GM19043 (cell line): ENCODE results near the gene MDM2.

ENCODE experiments used
- ATAC-seq: cut with Tn5 transposase; IDR thresholded peaks from one replicate; pipeline ENCODE4 v1.9.1; 2021; ENCODE audit warnings: low read depth; ENCODE audit not compliant: unreplicated experiment

MDM2 gene

GRCh38 chr12:68807576-68808387 is at the start of gene MDM2:
TSS of gene MDM2 (plus strand) at chr12:68808177. CDS start at chr12:68808478, 301 bp downstream.
- peak; percentile 64 for ATAC-seq

DNA sequence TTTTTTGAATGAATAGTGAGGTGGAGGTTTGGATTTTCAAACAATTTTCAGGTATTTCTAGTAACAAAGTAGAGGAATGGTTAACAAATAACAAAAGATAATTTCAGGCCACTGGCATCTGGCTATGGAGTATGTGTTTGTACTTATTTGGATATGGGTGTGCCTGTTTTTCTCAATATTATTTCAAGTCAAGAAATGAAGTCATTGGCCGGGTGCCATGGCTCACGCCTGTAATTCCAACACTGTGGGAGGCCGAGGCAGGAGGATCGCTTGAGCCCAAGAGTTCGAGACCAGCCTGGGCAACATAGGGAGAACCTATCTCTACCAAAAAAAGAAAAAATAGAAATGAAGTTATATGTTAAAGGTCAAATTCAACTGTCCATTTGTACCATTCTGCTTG is 48.1 kb upstream of the MDM2 start:
- ATAC-seq: no peak

- no peak for ATAC-seq
These were observed 47.1 kb upstream of the MDM2 start for GRCh38 chr12:68760806-68761441.

DNA sequence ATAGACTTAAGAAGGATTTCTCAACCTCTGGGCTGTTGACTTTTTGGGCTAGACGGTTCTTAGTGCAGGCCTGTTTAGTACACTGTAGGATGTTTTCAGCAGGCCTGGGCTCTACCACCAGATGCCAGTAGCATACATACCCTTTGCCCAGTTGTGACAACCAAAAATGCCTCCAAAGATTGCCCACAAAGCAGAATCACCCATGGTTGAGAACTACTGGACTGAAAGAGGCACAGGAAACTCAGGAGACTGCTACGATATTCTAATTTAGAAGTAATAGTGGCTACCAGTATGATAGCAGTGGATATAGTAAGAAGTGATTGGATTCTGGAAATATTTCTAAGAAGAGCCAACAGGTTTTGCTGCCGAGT is 46.5 kb upstream of the MDM2 start:
- ATAC-seq: no peak

GRCh38 chr12:68761901-68762630 is 45.9 kb upstream of the MDM2 start:
- ATAC-seq: no peak

DNA sequence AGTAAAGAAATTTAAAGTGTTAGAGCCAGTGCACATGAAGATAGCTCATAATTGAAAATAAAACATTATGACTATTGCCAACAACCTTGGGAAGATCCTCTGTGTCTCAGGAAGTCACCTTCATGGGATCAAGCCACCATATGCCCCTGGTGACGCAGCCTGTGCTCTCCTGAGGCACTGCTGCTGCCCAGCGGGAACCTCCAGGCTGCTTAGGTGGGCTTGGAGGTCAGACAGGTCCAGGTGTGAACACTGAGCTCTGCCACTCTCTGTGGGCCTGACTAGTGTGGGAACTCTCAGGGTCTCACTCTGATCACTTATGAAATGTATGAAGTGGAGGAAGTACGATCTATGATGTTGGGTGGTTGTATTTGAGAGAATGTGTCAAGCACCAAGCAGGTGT is 45.3 kb upstream of the MDM2 start:
- no peak for ATAC-seq

DNA sequence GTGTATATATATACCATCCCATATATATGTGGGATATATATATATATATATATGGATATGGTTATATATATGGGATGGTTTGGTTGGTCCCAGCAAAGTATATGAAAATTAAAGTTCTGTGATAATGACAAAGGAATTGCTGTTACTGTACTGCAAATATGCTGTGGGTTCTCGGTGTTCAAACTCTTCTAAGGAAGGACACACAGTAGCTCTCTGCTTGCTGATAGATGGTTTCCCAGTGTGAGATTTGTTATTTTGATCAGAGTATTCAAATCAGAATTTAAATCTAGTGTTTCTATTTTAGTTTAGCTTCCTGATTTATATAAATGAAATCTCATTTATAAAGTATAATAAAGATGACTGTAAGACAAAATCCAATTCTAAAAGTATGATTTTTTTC is 42.3 kb upstream of the MDM2 start:
- no peak for ATAC-seq

DNA sequence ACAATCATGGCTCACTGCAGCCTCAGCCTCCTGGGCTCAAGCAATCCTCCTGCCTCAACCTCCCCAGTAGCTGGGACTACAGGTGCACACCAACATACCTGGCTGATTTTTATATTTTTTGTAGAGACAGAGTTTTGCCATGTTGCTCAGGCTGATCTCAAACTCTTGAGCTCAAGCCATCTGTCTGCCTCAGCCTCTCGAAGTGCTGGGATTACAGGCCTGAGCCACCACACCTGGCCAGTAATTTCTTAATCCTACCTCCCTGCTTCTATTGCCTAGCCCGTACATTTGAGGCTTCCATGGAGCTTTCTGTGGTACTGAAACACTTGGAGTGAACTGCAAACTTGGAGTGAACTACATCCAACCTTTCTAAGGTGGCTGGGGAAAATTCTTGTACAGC is 41.3 kb upstream of the MDM2 start:
- ATAC-seq: no peak

- ATAC-seq: no peak
These were observed 40.8 kb upstream of the MDM2 start for GRCh38 chr12:68767191-68767590.

- ATAC-seq: no peak
These were observed 39.5 kb upstream of the MDM2 start for GRCh38 chr12:68768431-68768939.

GRCh38 chr12:68769941-68770340 is 38.0 kb upstream of the MDM2 start:
- ATAC-seq: no peak

GRCh38 chr12:68771223-68771925 is 36.6 kb upstream of the MDM2 start:
- no peak for ATAC-seq

DNA sequence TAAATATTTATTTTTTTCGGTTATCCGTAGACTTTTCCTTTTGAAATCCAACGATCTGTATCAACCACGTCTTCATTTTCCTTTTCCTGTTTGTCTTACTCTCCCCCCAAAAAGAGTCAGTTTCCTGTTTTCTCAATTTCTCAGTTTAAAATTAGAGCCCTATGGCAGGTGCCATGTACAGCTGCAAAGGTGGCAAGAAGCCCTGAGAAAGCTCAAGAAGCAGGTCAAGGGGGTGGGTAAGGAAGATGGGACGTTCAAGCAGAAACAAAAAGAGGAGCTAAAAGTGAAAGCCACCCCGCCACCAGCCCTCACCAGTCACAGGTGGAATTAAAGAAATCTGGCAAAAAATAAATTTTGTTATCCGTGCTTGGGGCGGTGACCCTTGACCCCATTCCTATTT is 35.3 kb upstream of the MDM2 start:
- ATAC-seq: peak; percentile 56

DNA sequence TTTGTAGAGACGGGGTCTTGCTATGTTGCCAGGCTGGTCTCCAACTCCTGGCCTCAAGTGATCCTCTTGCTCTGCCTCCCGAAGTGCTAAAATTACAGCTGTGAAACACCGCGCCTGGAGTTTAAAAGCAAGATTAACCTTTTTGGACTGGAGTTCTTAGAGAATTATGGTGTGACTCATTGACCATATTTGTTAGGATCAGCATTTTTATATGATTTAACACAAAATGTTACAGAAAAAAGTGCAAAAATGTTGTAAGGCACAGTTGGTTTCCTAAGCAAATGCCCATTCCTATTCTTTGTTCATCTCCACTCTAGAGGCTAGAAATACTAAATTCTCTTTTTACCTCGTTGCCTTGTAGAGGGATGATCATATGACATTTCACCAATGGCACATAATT is 34.4 kb upstream of the MDM2 start:
- no peak for ATAC-seq

DNA sequence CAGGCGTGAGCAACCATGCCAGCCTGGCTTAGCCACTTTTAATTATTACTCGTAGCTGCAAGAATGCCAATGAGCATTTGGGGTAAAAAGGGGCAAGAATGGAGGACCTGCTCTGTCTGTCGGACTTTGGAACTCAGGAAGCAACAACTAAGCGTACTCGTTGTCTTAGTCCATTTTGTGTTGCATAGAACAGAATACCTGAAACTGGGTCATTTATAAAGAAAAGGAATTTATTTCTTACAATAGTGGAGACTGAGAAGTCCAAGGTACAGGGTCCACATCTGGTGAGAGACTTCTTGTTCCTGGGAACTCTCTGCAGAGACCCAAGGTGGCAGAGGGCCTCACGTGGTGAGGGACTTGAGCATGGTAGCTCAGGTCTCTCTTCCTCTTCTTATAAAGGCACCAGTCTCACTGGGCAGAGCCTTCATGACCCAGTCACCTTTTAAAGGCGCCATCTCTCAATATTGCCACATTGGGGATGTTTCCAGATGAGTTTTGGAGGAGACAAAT is 32.8 kb upstream of the MDM2 start:
- ATAC-seq: no peak

GRCh38 chr12:68776976-68777610 is 30.9 kb upstream of the MDM2 start:
- no peak for ATAC-seq

DNA sequence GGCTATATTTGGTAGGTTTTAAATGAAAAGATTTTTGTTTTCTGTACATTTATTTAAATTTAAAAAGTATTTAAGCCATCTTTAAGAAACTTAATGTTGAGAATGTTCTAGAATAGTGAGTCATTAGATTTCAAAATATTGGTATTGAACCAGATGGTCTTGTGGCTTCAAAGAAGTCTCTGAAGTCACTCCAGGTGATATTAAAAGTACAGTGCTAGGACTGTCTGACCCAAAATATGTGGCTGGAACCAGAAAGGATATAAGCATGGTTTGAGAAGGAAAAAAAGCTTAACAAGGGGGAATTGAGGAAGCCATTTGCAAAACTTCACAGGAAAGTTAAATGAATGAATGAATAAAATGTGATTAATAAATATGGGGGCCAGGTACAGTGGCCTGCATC is 28.7 kb upstream of the MDM2 start:
- no peak for ATAC-seq

GRCh38 chr12:68780731-68781130 is 27.2 kb upstream of the MDM2 start:
- no peak for ATAC-seq

- ATAC-seq: no peak
These were observed 26.2 kb upstream of the MDM2 start for GRCh38 chr12:68781728-68782127.

- ATAC-seq: no peak
These were observed 24.0 kb upstream of the MDM2 start for GRCh38 chr12:68784015-68784414.
